Endodermal cell (in vitro differentiated cells): ENCODE measurements around the gene EVA1C. TPM values are rescaled to one million over a fixed set of nuclear protein-coding genes. Genes with fewer than 3 reads are reported as not detected.

ENCODE experiments used
- DNase-seq: peaks from one replicate; pipeline ENCODE4 v3.0.0-alpha.2; 2017
- H3K27ac ChIP-seq: 2 replicates; pipeline ENCODE4 v1.5.1; 2013; ENCODE audit warnings: mild to moderate bottlenecking, low read depth, low read length, moderate library complexity
- H3K27me3 ChIP-seq: 2 replicates; pipeline ENCODE4 v1.6.1; 2013; ENCODE audit warnings: mild to moderate bottlenecking, low read length, moderate library complexity; ENCODE audit not compliant: insufficient read depth, control insufficient read depth, poor library complexity, severe bottlenecking
- H3K36me3 ChIP-seq: 2 replicates; pipeline ENCODE4 v1.7.0; 2013; ENCODE audit warnings: mild to moderate bottlenecking, low read length, moderate library complexity; ENCODE audit not compliant: control insufficient read depth, insufficient read depth
- H3K4me1 ChIP-seq: one replicate; pipeline ENCODE4 v1.7.0; 2013; ENCODE audit warnings: low read length; ENCODE audit not compliant: control insufficient read depth, insufficient read depth
- H3K4me3 ChIP-seq: 2 replicates; pipeline ENCODE4 v1.5.1; 2013; ENCODE audit warnings: mild to moderate bottlenecking, low read length, moderate library complexity
- H3K9ac ChIP-seq: 2 replicates; pipeline ENCODE4 v1.6.1; 2013; ENCODE audit warnings: mild to moderate bottlenecking, low read length, moderate library complexity; ENCODE audit not compliant: poor library complexity, severe bottlenecking; ENCODE audit errors: extremely low read depth
- H3K9me3 ChIP-seq: 2 replicates; pipeline ENCODE4 v1.6.1; 2013; ENCODE audit warnings: mild to moderate bottlenecking, low read length, moderate library complexity; ENCODE audit not compliant: control insufficient read depth
- H3K27ac Mint-ChIP-seq: 2 replicates; pipeline ENCODE4 v1.8.0; 2020; ENCODE audit warnings: mixed read lengths
- H3K27me3 Mint-ChIP-seq: 2 replicates; pipeline ENCODE4 v1.8.0; 2021; ENCODE audit warnings: mild to moderate bottlenecking, mixed read lengths; ENCODE audit not compliant: insufficient read depth
- H3K36me3 Mint-ChIP-seq: 2 replicates; pipeline ENCODE4 v1.8.0; 2020; ENCODE audit warnings: low read depth, mixed read lengths
- H3K4me1 Mint-ChIP-seq: 2 replicates; pipeline ENCODE4 v1.8.0; 2020; ENCODE audit warnings: mixed read lengths
- H3K4me3 Mint-ChIP-seq: 2 replicates; pipeline ENCODE4 v1.8.0; 2020; ENCODE audit warnings: mild to moderate bottlenecking, moderate library complexity, mixed read lengths
- H3K9me3 Mint-ChIP-seq: 2 replicates; pipeline ENCODE4 v1.8.0; 2020; ENCODE audit warnings: mild to moderate bottlenecking, mixed read lengths
- WGBS, 2 experiments: methylation state at CpG; one replicate each; pipeline versions ENCODE4 v1.1.5 to v1.1.7; 2013; ENCODE audit warnings: missing lambda C conversion rate in 2 of 2, mixed read lengths in 1 of 2; ENCODE audit not compliant: insufficient coverage in 1 of 2, insufficient read length in 1 of 2; 5-methylcytosine and 5-hydroxymethylcytosine counted together
- total RNA-seq, 2 donors: library from RNA; stranded (reverse); fragmentation: NEBNext Ultra II Directional in 1 of 2; extraction: Animal tissue kit (Norgen Biotek cat#: 25700) in 1 of 2; gene quantifications; 2 replicates in 1 of 2; 3 replicates in 1 of 2; pipeline ENCODE4 v1.2.1, GENCODE V29; 2021
- TF ChIP-seq, protein P1 (sequence below): fragments of 200-600 bp; sonication (generic); conservative IDR thresholded peaks from 2 replicates; pipeline ENCODE4 v1.5.0; 2021; ENCODE audit warnings: antibody characterized with exemption, mild to moderate bottlenecking

The EVA1C gene
- total RNA-seq, 2 donors from 2014 or later = 0.68 TPM; not detected in 1

DNA sequence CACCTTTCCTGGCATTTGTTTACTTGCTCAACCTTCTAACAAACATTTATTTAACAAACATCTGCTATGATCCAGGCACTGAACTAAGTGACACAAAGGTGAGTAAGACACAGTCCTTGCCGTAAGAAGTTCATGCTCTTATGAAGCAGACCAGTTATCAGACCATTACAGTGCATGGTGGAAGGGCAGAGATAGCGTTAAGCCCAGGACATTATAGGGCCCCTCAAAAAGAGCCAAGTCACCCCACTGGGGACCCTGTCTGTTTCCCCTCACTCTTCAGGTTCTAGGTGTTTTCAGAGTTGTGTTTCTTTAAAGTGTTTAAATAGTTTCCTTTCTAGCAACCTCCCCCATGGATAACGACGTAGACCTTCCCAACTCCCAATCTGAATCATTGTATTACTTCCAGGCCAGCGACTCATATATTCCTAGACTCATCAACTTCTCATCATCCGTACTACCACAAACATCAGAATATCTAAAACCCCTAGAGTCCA lies 133.5 kb downstream of the EVA1C start:
- peaks cover under 1% of the 10 kb centered on the region for H3K27me3 Mint-ChIP-seq
- Histone ChIP-seq H3K4me3 (no peak overlapping the region), H3K9ac (no peak overlapping the region), H3K9me3 (no peaks in the 10 kb centered on the region), H3K27ac (no peak overlapping the region), H3K4me1 (no peaks in the 10 kb centered on the region), H3K36me3 (no peaks in the 10 kb centered on the region), H3K27me3 (no peaks in the 10 kb centered on the region)
- DNase-seq = no peak
- H3K36me3 Mint-ChIP-seq = no peaks in the 10 kb centered on the region
- H3K4me3 Mint-ChIP-seq = no peak overlapping the region
- no peak overlapping the region for H3K27ac Mint-ChIP-seq
- TF ChIP-seq, protein P1, sequence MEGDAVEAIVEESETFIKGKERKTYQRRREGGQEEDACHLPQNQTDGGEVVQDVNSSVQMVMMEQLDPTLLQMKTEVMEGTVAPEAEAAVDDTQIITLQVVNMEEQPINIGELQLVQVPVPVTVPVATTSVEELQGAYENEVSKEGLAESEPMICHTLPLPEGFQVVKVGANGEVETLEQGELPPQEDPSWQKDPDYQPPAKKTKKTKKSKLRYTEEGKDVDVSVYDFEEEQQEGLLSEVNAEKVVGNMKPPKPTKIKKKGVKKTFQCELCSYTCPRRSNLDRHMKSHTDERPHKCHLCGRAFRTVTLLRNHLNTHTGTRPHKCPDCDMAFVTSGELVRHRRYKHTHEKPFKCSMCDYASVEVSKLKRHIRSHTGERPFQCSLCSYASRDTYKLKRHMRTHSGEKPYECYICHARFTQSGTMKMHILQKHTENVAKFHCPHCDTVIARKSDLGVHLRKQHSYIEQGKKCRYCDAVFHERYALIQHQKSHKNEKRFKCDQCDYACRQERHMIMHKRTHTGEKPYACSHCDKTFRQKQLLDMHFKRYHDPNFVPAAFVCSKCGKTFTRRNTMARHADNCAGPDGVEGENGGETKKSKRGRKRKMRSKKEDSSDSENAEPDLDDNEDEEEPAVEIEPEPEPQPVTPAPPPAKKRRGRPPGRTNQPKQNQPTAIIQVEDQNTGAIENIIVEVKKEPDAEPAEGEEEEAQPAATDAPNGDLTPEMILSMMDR = no peak
- H3K9me3 Mint-ChIP-seq = no peaks in the 10 kb centered on the region
- no peaks in the 10 kb centered on the region for H3K4me1 Mint-ChIP-seq
- WGBS, 2 experiments = 89% methylated on average over 6 of the region's 6 CpGs

DNA sequence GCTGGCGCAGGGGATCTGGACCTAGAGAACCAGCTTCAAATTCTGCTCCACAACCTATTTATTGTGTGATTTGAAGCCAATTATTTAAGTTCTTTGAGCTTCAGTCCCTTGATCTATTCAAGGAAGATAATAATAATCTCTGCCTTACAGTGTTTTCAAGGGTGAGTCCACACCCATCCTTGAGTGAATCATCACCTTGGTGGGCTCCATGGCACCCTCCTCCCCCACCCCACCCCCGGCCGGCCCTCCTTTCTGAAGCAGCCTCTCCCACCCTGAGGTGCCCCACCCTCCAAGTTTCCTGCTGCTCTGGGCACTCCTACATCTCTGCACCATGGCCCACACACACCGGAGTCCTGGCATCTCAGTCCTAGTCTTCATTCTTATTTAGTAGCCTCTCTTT lies 134.5 kb downstream of the EVA1C start:
- no peaks in the 10 kb centered on the region for H3K27me3 ChIP-seq
- Mint-ChIP-seq H3K27me3 (peaks cover 2% of the 10 kb centered on the region), H3K4me3 (no peak overlapping the region), H3K9me3 (no peaks in the 10 kb centered on the region), H3K27ac (no peak overlapping the region), H3K4me1 (no peaks in the 10 kb centered on the region), H3K36me3 (no peaks in the 10 kb centered on the region)
- H3K9ac ChIP-seq = no peak overlapping the region
- H3K27ac ChIP-seq = no peak overlapping the region
- H3K36me3 ChIP-seq = no peaks in the 10 kb centered on the region
- no peaks in the 10 kb centered on the region for H3K4me1 ChIP-seq
- H3K9me3 ChIP-seq = no peaks in the 10 kb centered on the region
- no peak overlapping the region for H3K4me3 ChIP-seq
- 92 to 100% methylated on average over 2 to 4 of the region's 4 CpGs for WGBS, 2 experiments
- TF ChIP-seq, protein P1 = no peak
- no peak for DNase-seq

DNA sequence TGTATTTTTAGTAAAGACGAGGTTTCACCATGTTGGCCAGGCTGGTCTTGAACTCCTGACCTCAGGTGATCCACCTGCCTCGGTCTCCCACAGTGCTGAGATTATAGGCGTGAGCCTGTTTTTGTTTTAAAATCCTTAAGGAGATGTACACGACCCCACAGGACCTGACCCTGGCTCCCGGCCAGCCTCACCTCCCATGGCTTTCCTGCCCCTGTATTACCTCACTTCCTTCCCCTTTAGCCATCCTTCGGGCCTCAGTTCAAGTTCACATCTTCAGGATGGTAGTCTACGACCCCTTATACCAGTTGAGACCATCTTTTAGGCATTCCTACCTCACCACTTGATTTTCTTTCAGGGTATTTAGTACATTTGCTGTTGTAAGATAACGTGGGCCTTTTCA lies 136.5 kb downstream of the EVA1C start:
- H3K4me3 ChIP-seq = no peak overlapping the region
- Mint-ChIP-seq H3K27ac (no peak overlapping the region), H3K27me3 (peaks cover 2% of the 10 kb centered on the region), H3K36me3 (no peaks in the 10 kb centered on the region), H3K4me3 (no peak overlapping the region), H3K9me3 (no peaks in the 10 kb centered on the region), H3K4me1 (peaks cover 4% of the 10 kb centered on the region)
- 85 to 87% methylated on average over 6 to 8 of the region's 8 CpGs for WGBS, 2 experiments
- no peaks in the 10 kb centered on the region for H3K27me3 ChIP-seq
- TF ChIP-seq, protein P1 = no peak
- DNase-seq = no peak
- no peak overlapping the region for H3K9ac ChIP-seq
- no peaks in the 10 kb centered on the region for H3K9me3 ChIP-seq
- H3K36me3 ChIP-seq = no peaks in the 10 kb centered on the region
- no peak overlapping the region for H3K27ac ChIP-seq
- H3K4me1 ChIP-seq = no peaks in the 10 kb centered on the region
